Gastrocnemius medialis (tissue), 4 donors: ENCODE measurements around the gene HTT.

Experiments used
- CTCF ChIP-seq, 5 experiments: fragments of 450-650 bp in 3 of 5; fragments of 200-600 bp in 2 of 5; sonication (generic) in 2 of 5; IDR thresholded peaks in 4 of 5; conservative IDR thresholded peaks in 1 of 5; 1 replicate in 4 of 5; 2 replicates in 1 of 5; pipeline ENCODE4 v1.5.1; 2016 to 2019; ENCODE audit warnings: antibody characterized with exemption in 5 of 5, mild to moderate bottlenecking in 3 of 5, moderate library complexity in 3 of 5
- POLR2A ChIP-seq, 2 donors: fragments of 450-650 bp; IDR thresholded peaks; one replicate each; pipeline ENCODE4 v1.6.1; 2017; ENCODE audit warnings: antibody characterized with exemption in 2 of 2, mild to moderate bottlenecking in 2 of 2, moderate library complexity in 2 of 2

- no peak for TF ChIP-seq CTCF (IDR thresholded peaks at IDR 0.05 in 4 of 5, conservative IDR thresholded peaks at IDR 0.05 in 1 of 5)
- no peak for TF ChIP-seq POLR2A (IDR thresholded peaks at IDR 0.05)
These were observed 33.9 kb upstream of the HTT start for GRCh38 chr4:3040452-3041191.
